22Rv1 (cell line): Measurements from ENCODE around the gene MLYCD.

Experiments
- ZFX ChIP-seq: fragments of 450-650 bp; IDR thresholded peaks from 2 replicates; pipeline ENCODE4 v1.6.1; 2017; ENCODE audit warnings: antibody characterized with exemption, borderline replicate concordance
- TF ChIP-seq, protein P1 (sequence below): fragments of 450-650 bp; IDR thresholded peaks from 2 replicates; pipeline ENCODE4 v1.5.1; 2017; ENCODE audit warnings: mild to moderate bottlenecking

DNA sequence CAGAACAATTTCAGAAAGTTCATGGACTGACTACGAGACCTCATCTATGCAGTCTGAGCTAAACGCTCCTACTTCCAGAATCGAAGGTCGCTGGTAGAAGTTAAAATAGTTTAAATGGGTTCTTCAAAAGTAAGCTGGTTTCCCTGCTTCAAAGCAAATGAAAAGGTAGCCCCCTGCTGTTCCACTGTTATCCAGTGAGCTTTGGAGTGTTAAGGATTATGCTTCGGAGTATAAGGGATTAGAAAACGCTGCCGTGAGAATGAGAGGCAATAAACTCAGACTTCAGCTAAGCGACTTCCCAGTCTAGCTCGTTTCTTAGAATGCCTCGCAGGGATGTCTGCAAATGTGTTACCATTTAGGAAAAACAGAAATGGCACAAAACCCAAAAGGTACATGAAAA is 12.4 kb downstream of the MLYCD start:
- TF ChIP-seq, protein P1, sequence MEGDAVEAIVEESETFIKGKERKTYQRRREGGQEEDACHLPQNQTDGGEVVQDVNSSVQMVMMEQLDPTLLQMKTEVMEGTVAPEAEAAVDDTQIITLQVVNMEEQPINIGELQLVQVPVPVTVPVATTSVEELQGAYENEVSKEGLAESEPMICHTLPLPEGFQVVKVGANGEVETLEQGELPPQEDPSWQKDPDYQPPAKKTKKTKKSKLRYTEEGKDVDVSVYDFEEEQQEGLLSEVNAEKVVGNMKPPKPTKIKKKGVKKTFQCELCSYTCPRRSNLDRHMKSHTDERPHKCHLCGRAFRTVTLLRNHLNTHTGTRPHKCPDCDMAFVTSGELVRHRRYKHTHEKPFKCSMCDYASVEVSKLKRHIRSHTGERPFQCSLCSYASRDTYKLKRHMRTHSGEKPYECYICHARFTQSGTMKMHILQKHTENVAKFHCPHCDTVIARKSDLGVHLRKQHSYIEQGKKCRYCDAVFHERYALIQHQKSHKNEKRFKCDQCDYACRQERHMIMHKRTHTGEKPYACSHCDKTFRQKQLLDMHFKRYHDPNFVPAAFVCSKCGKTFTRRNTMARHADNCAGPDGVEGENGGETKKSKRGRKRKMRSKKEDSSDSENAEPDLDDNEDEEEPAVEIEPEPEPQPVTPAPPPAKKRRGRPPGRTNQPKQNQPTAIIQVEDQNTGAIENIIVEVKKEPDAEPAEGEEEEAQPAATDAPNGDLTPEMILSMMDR = no peak
- TF ChIP-seq ZFX = no peak
